ENCODE data around the gene RPS16.

DNA sequence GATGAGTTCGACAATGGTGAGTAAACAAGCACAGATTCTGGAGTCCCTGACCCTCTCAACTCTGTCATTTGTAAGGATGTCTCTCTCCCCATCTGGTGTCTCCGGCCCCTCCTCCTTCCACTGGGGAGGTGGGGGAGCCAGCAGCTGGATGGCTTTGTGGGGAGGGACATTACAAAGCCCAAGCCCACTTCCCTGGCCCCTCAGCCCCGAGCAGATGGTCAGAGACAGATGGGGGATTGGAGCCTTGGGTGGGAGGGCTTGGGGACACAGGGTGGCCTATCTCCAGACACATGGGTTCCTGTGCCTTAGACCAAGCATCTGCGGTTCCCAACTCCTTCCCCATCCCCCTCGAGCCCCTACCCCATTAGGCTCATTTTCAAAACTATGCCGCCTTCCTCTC is 47.4 kb upstream of the RPS16 start:
- TF ChIP-seq, protein P1, sequence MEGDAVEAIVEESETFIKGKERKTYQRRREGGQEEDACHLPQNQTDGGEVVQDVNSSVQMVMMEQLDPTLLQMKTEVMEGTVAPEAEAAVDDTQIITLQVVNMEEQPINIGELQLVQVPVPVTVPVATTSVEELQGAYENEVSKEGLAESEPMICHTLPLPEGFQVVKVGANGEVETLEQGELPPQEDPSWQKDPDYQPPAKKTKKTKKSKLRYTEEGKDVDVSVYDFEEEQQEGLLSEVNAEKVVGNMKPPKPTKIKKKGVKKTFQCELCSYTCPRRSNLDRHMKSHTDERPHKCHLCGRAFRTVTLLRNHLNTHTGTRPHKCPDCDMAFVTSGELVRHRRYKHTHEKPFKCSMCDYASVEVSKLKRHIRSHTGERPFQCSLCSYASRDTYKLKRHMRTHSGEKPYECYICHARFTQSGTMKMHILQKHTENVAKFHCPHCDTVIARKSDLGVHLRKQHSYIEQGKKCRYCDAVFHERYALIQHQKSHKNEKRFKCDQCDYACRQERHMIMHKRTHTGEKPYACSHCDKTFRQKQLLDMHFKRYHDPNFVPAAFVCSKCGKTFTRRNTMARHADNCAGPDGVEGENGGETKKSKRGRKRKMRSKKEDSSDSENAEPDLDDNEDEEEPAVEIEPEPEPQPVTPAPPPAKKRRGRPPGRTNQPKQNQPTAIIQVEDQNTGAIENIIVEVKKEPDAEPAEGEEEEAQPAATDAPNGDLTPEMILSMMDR (IDR thresholded peaks at IDR 0.05), result no peak
- TF ChIP-seq POLR2A (IDR thresholded peaks at IDR 0.05) (no peak), POLR2AphosphoS5 (IDR thresholded peaks at IDR 0.05; ENCODE audit: insufficient read depth in 1 of 2, low read depth in 1 of 2) (no peak)

Measured in vagina (tissue), 2 donors.